Measurements from ENCODE around the gene IL23R. TPM values are rescaled to one million over a fixed set of nuclear protein-coding genes. Genes with fewer than 3 reads are reported as not detected.

Gene IL23R
- total and polyA plus RNA-seq, 2 donors (not counting 3 experiments of a cell fraction or from before 2014, with no cell fraction given): not detected

GRCh38 chr1:67126974-67127373 is 39.3 kb upstream of the IL23R start:
- dilution Hi-C loops (cut with MboI; ENCODE audit: extremely low pct_ligation_motif_present, low sequenced_read_pairs): no loop called here
- Histone ChIP-seq H3K79me2 (ENCODE audit: control insufficient read depth, insufficient read depth, low read length) (no peaks in the 10 kb centered on the region), H3K36me3 (ENCODE audit: control insufficient read depth in 2 of 2, extremely low read depth in 1 of 2, insufficient read depth in 2 of 2, low read length in 2 of 2) (no peaks in the 10 kb centered on the region), H3K27ac (ENCODE audit: insufficient read depth, low read depth, low read length) (no peak overlapping the region), H3K4me1 (ENCODE audit: control insufficient read depth, extremely low read depth, insufficient read depth, low read length) (no peaks in the 10 kb centered on the region), H3K9me1 (replicated peaks; ENCODE audit: control insufficient read depth, extremely low read depth, insufficient read depth, low read length) (no peaks in the 10 kb centered on the region), H3K27me3 (ENCODE audit: control insufficient read depth in 2 of 2, insufficient read depth in 2 of 2, low read length in 2 of 2) (no peaks in the 10 kb centered on the region), H3K9ac (replicated peaks; ENCODE audit: extremely low read depth, insufficient read depth, low read length) (no peak overlapping the region), H2AFZ (ENCODE audit: low read depth, low read length) (no peak overlapping the region), H3K4me3 (replicated peaks in 1 of 3; ENCODE audit: insufficient read depth in 1 of 3, low read depth in 1 of 3, low read length in 3 of 3) (no peak overlapping the region), H3K4me2 (ENCODE audit: insufficient read depth, low read length) (no peak overlapping the region), H3K9me3 (replicated peaks; ENCODE audit: control insufficient read depth, insufficient read depth, low read length) (no peaks in the 10 kb centered on the region), H4K20me1 (replicated peaks; ENCODE audit: control insufficient read depth, extremely low read depth, insufficient read depth, low read length) (no peaks in the 10 kb centered on the region)
- DNase-seq (ENCODE audit: low read depth, low spot score) (no peak), FAIRE-seq (no peak)
- no peak for TF ChIP-seq POLR2AphosphoS5 (IDR thresholded peaks at IDR 0.05; ENCODE audit: insufficient read depth, low read depth, low read length)
- no peak for TF ChIP-seq MYC (IDR thresholded peaks at IDR 0.05; ENCODE audit: low read depth, low read length)
- no peak for TF ChIP-seq POLR2A (IDR thresholded peaks at IDR 0.05; ENCODE audit: low read depth, low read length)
- no peak for TF ChIP-seq CTCF (IDR thresholded peaks at IDR 0.05; ENCODE audit: extremely low read depth in 1 of 2, insufficient read depth in 1 of 2, low read depth in 1 of 2, low read length in 2 of 2)
- TF ChIP-seq GATA2 (IDR thresholded peaks at IDR 0.05; ENCODE audit: insufficient read depth, insufficient read length, low read depth, low read length): no peak
- no peak for TF ChIP-seq MAX (IDR thresholded peaks at IDR 0.05; ENCODE audit: insufficient read depth, insufficient read length)
- no peak for TF ChIP-seq EZH2 (IDR thresholded peaks at IDR 0.05; ENCODE audit: borderline replicate concordance, low read depth, low read length, severe bottlenecking)
- POLR2A ChIA-PET: no interaction called here
- no TSS peak for BruUV-seq (replicated peaks)
- intact Hi-C loops (cut with micrococcal nuclease): no loop called here
- CTCF ChIA-PET: interaction anchor here (0.6 to 3.8 kb wide), 9 partner anchors 8 to 362 kb away, joined by 3 to 16 read pairs (median 5); partner anchors contain the start of gene C1orf141
